Mammary epithelial cell (primary cell): ENCODE measurements around the gene INHBE.
"Not testable (repeated sequence)": the region's sequence is repeated elsewhere in the genome, so short reads cannot be mapped to it uniquely, and the experiment has no call there.

Experiments
- EZH2 ChIP-seq: IDR thresholded peaks from 2 replicates; pipeline ENCODE4 v1.6.1; 2012; ENCODE audit warnings: low read length, inconsistent platforms, borderline replicate concordance
- TF ChIP-seq, protein P1 (sequence below), 2 donors: IDR thresholded peaks in 1 of 2; conservative IDR thresholded peaks in 1 of 2; 2 replicates each; pipeline ENCODE4 v1.5.1; 2011 to 2012; ENCODE audit warnings: inconsistent platforms in 2 of 2, low read length in 2 of 2, mild to moderate bottlenecking in 2 of 2, control low read depth in 1 of 2, low read depth in 1 of 2; ENCODE audit not compliant: insufficient read depth in 1 of 2; ENCODE audit errors: extremely low read depth in 1 of 2

DNA sequence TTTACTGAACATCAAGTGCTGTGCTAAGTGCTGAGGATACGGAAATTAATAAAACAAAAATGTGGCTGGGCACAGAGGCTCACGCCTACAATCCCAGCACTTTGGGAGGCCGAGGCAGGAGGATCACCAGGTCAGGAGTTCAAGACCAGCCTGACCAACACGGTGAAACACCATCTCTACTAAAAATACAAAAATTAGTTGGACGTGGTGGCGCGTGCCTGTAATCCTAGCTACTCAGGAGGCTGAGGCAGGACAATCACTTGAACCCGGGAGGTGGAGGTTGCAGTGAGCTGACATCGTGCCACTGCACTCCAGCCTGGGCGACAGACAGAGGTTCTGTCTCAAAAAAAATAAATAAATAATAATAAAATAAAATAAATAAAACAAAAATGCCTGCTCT, 28.2 kb upstream of the INHBE start:
- TF ChIP-seq EZH2: not testable (repeated sequence)
- TF ChIP-seq, protein P1, sequence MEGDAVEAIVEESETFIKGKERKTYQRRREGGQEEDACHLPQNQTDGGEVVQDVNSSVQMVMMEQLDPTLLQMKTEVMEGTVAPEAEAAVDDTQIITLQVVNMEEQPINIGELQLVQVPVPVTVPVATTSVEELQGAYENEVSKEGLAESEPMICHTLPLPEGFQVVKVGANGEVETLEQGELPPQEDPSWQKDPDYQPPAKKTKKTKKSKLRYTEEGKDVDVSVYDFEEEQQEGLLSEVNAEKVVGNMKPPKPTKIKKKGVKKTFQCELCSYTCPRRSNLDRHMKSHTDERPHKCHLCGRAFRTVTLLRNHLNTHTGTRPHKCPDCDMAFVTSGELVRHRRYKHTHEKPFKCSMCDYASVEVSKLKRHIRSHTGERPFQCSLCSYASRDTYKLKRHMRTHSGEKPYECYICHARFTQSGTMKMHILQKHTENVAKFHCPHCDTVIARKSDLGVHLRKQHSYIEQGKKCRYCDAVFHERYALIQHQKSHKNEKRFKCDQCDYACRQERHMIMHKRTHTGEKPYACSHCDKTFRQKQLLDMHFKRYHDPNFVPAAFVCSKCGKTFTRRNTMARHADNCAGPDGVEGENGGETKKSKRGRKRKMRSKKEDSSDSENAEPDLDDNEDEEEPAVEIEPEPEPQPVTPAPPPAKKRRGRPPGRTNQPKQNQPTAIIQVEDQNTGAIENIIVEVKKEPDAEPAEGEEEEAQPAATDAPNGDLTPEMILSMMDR (conservative IDR thresholded peaks at IDR 0.05 in 1 of 2, IDR thresholded peaks at IDR 0.05 in 1 of 2; ENCODE audit: extremely low read depth in 1 of 2, insufficient read depth in 1 of 2, low read depth in 1 of 2, low read length in 2 of 2): not testable (repeated sequence)
